ENCODE results near the gene DNAJA3.
A peak's percentile ranks its signal among the peaks of the same experiment; 100 is the strongest.
"Not testable (repeated sequence)": the region's sequence is repeated elsewhere in the genome, so short reads cannot be mapped to it uniquely, and the experiment has no call there.

Gene DNAJA3

DNA sequence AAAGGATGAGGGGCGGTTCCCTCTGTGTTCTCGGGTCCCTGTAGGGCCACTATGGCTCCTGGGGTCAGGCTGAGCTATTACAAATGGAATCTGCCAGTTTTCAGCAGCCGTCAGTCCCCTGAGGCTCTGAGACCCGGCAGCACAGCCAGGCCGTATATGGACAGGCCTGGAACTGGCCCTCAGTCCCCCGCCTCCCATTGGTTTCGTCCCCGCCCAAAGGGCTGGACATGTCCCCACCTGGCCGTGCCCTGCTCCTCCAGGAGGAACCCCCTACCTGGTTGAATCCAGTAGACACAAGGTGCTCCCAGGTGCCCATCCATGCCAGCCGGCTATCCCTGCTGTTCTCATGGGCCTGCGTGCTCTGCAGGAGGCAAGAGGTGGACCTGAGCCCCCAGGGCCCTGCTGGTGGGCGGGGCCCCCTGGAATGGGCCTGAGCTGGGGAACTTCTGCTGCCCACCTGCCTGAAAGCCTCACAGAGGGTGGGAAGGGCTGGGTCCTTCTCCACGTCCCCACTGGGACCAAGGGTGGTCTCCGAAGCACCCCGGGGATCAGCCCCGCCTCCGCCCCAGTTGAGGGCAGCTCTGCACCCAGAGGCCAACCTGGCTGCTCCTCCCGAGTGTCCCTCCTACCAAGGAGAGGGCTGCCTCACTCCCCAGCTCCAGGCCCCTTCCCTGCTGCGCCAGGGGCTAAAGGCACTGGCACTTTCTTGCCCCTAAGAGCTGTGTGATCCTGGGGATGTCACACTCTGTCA is 37.2 kb upstream of the DNAJA3 start:
- no peak for DNase-seq

DNA sequence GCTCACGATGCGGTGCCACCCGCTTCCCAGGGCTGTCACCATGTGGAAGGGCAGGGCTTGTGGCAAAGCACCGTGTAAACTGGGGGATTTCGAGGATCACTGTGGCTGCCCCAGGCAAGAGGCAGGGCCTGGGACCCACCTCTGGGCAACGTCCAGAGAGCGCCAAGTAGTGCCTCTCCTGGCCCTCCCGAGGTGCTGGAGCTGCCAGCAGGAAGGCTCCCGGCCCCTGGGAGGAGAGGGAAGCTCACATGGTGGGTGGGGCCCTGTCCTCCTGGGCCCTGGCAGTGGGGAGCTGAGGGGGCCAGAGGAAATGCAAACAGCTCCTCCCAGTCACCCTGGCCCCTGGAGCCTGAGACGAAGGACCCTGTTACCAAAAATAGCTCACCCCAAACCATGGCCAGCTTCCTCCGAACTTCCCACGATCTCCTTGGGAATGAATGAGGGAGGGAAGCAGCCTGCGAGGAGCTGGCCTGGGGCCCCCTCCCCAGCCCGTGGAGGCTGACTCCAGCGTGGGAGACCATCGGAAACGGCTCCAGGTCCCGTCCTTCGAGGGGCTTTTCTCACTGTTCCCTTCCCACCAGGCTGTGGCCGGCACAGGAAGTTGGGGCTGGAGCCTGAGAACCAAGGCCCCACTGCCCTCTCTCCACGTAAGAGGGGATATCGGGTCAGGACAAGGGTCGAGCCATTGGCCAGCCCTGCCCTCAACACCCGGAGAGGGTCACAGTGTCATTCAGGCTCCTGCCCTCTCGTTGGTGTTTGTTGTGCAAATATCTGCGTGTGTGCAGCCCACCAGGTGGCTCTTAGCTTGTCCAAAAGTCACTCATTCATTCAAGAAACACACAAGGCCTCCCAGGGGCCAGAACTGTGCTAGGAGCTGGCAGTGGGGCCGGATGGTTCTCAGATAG is 36.4 kb upstream of the DNAJA3 start:
- no peak for DNase-seq

DNA sequence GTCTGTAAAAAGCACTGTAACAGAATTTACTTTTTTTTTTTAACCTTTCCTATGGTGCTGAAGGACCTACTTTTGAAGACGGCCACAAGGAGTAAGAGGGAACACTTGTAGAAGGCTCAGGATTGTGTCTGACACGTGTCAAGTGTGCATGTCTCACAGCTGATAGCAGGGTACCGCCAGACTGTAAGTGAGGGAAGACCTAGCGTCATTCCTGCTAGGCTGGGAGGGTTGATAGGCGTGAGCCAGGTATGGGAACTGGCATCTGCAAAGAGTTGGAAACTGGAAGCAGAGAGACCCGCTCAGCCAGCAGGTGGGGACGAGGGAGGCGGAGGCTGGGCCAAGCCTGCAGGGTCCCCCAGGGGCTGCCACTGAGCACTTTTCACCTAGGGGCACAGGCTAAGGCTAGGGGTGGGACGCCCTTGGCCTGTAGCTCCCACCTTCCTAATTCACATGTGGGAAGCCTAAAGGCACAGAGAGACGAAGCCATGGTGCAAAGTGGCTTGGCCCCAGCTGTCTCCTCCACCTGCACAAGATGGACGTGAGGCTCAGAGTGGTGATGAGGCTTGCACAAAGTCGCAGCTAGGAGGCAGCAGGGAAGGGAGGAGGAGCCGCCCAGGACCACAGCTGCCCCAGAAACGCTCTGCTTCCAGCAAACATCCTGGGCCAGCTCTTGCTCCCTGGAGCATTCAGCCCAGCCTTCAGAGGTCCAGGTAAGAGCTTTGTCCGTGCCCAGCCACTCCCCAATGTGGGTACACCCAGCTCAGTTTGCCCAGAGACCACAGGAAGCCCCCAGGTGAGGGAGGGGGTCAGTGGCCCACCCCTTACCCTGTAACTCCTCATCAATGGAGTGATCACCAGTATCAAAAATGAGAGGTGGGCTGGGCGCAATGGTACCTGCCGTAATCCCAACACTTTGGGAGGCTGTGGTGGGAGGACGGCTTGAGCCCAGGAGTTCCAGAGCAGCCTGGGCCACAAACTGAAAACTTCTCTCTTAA is 35.1 kb upstream of the DNAJA3 start:
- no peak for DNase-seq

- no peak for DNase-seq
These were observed 33.9 kb upstream of the DNAJA3 start for GRCh38 chr16:4391631-4392381.

- no peak for DNase-seq
These were observed 33.1 kb upstream of the DNAJA3 start for GRCh38 chr16:4392382-4393239.

DNA sequence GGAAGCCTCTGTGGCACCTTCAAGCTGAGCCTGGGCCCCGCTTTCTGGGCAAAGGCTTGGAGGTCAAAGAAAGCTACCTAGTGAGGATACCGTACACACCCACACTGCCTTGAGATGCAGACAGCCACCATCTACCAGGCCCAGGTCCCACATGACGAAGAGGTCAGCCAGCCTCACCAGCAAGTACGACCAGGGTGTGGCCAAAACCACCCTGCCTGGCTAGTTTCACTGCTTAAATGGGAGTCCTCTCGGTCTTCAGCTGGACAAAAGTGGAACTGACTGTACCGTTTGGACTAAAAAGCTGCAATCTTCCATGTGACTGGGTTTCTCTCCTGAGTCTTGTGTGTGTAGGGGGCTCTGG is 32.4 kb upstream of the DNAJA3 start:
- no peak for DNase-seq

DNA sequence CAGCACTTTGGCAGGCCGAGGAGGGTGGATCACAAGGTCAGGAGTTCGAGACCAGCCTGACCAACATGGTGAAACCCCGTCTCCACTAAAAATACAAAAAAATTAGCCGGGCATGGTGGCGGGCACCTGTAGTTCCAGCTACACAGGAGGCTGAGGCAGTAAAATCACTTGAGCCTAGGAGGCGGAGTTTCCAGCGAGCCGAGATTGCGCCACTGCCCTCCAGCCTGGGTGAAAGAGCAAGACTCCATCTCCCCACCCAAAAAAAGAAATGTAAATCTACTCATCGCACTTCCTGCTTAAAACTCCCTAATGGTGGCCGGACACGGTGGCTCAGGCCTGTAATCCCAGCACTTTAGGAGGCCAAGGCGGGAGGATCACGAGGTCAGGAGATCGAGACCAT is 31.8 kb upstream of the DNAJA3 start:
- DNase-seq = not testable (repeated sequence)

DNA sequence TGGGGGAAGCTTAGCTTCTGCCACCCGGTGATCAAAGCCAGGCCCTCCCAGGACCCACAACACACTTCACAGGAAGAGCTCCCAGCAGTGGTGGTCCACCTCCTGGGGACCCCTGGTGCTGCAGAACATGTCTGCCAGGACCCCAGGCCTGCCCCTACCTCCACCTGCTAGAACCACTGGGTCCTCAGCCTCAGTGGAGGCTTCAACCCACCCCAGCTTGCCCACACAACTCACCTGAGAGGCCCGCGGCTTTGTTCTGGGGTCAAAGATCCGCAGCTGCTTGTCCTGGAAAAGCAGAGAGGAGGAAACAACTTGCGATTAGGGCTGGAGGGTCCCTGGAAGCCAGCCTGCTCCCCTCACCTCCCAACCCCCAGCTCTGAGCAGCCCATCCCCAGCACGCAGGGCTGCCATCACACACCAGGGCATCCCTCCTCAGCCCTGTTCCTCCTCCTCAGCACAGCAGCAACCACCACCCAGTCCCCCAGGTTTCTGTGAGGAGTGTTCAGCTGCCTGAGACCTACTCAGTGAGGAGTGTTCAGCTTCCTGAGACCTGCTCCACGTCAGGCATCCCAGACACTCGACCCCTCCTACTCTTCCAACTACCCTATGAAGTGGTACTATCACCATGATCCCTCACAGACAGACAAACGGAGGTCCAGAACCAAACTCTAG is 30.5 kb upstream of the DNAJA3 start:
- no peak for DNase-seq

GRCh38 chr16:4399001-4399730 is 26.5 kb upstream of the DNAJA3 start:
- no peak for DNase-seq

GRCh38 chr16:4401094-4401501 is 24.6 kb upstream of the DNAJA3 start:
- no peak for DNase-seq

DNA sequence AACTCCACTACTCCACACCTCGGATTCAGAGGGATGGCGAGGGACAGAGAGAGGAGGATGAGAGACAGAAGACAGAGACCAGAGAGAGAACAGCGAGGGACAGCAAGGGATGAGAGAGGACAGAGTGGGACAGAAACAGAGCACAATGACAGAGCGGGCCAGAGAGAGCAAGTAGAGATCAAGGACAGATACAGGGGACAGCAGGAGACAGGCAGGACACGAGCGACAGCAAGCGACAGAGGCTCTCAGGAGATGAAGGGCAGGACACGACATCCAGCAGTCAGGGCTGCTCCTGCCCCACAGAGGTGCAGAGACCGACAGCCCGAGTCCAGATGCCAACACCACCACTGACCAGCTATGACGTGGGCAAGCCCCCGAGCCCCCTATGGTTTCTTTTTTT is 24.2 kb upstream of the DNAJA3 start:
- DNase-seq = no peak

DNA sequence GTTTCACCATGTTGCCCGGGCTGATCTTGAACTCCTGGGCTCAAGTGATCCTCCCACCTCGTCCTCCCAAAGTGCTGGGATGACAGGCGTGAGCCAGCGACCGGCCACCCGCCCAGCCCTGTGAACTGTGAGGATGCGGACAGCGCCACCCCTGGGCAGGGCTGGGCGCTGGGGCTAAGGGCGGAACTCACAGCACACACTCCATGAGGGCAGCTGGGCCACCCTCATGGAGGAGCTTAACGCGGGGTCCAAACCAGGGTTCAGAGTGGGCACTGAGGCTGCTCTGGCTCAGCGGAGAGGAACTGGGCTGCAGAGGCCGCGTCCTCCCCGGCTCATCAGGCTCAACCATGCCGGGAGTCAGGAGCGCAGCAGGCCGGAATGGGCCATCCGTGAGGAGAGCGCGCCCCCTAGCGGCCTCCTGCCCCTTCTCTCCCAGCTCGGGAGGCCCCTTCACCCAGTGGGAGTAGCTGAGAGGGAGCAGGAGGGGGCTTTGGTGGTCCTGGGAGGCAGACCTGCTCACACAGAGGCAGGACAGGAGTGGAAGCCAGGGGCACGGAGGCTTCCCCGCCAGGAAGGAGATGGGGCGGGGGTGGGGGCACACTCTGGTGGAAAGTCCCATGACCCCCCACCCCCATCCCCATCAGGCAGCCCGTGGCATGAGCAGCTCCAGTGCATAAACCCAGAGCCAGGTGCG is 23.1 kb upstream of the DNAJA3 start:
- peak; percentile 88 for DNase-seq

GRCh38 chr16:4403133-4403949 is 22.3 kb upstream of the DNAJA3 start:
- DNase-seq = no peak

GRCh38 chr16:4404247-4404966 is 21.3 kb upstream of the DNAJA3 start:
- no peak for DNase-seq

GRCh38 chr16:4404967-4405696 is 20.5 kb upstream of the DNAJA3 start:
- DNase-seq = no peak

- no peak for DNase-seq
These were observed 17.9 kb upstream of the DNAJA3 start for GRCh38 chr16:4407543-4408322.
